GM12878 (cell line): Measurements from ENCODE around the gene CCDC71L. TPM values are rescaled to one million over a fixed set of nuclear protein-coding genes. Genes with fewer than 3 reads are reported as not detected.

ENCODE experiments used
- ATAC-seq: fragments of 200-7000 bp; cut with Tn5 transposase; 3 replicates; pipeline ENCODE4 v1.9.1; 2020; ENCODE audit warnings: mild to moderate bottlenecking, moderate library complexity
- BruUV-seq: library from RNA; stranded (reverse); fragments of 400-500 nt; replicated peaks from 2 replicates; lab custom pipeline; 2021; lab: Mats Ljungman, UMichigan
- CTCF ChIA-PET: fragments of 300-600 bp; sonication (Branson Sonifier 250); formaldehyde crosslinking; extraction: SDS; loops from one replicate; lab custom pipeline; 2021; ENCODE audit warnings: inconsistent platforms; lab: Yijun Ruan, JAX
- POLR2A ChIA-PET: fragments of 350-600 bp; formaldehyde crosslinking; extraction: SDS; loops from one replicate; lab custom pipeline; 2021; ENCODE audit warnings: inconsistent platforms; lab: Charles Lee
- RAD21 ChIA-PET: fragments of 300-600 bp; sonication (Branson Sonifier 250); formaldehyde crosslinking; loops from one replicate; lab custom pipeline; 2023; ENCODE audit warnings: antibody characterized with exemption; ENCODE audit not compliant: unreplicated experiment; lab: Charles Lee
- SMC1A ChIA-PET: fragments of 300-600 bp; sonication (Branson Sonifier 250); formaldehyde crosslinking; loops from one replicate; lab custom pipeline; 2023; ENCODE audit not compliant: unreplicated experiment, uncharacterized antibody; lab: Charles Lee
- DNase-seq: peaks from one replicate; pipeline ENCODE4 v3.0.0-alpha.2; 2011; ENCODE audit warnings: low read depth, low spot score
- FAIRE-seq: peaks from 3 replicates; lab custom pipeline; 2011; peaks lifted over from hg19 to GRCh38; lab: Jason Lieb, UNC
- H2AFZ ChIP-seq: 2 replicates; pipeline ENCODE4 v1.6.0; 2011; ENCODE audit warnings: low read depth, low read length, control low read depth; ENCODE audit not compliant: control insufficient read depth
- H3K27ac ChIP-seq: 2 replicates; pipeline ENCODE4 v1.5.1; 2011; ENCODE audit warnings: control low read depth; ENCODE audit not compliant: control insufficient read depth, insufficient read depth
- H3K27me3 ChIP-seq, 2 experiments: replicated peaks in 1 of 2; 2 replicates each; pipeline versions ENCODE4 v1.6.0 to v1.6.1; 2011; ENCODE audit warnings: low read length in 1 of 2; ENCODE audit not compliant: control insufficient read depth in 2 of 2, insufficient read depth in 2 of 2
- H3K36me3 ChIP-seq, 2 experiments: 2 replicates each; pipeline ENCODE4 v1.5.1; 2011; ENCODE audit warnings: low read length in 1 of 2; ENCODE audit not compliant: control insufficient read depth in 2 of 2, insufficient read depth in 2 of 2
- H3K4me1 ChIP-seq: 2 replicates; pipeline ENCODE4 v1.6.1; 2011; ENCODE audit warnings: mild to moderate bottlenecking, low read length, moderate library complexity, mixed read lengths; ENCODE audit not compliant: control insufficient read depth, insufficient read depth
- H3K4me2 ChIP-seq: 2 replicates; pipeline ENCODE4 v1.6.0; 2011; ENCODE audit warnings: control low read depth; ENCODE audit not compliant: control insufficient read depth, insufficient read depth
- H3K4me3 ChIP-seq: fragments of 200-600 bp; sonication (generic); 2 replicates; pipeline ENCODE4 v1.5.1; 2016
- H3K79me2 ChIP-seq: 2 replicates; pipeline ENCODE4 v1.6.0; 2011; ENCODE audit warnings: low read length; ENCODE audit not compliant: control insufficient read depth, insufficient read depth
- H3K9ac ChIP-seq: 2 replicates; pipeline ENCODE4 v1.8.0; 2011; ENCODE audit warnings: low read length, control low read depth, mixed read lengths; ENCODE audit not compliant: control insufficient read depth, insufficient read depth
- H3K9me3 ChIP-seq: replicated peaks from 3 replicates; pipeline ENCODE4 v1.5.1; 2011; ENCODE audit warnings: mild to moderate bottlenecking, low read length; ENCODE audit not compliant: control insufficient read depth, insufficient read depth
- H4K20me1 ChIP-seq: 2 replicates; pipeline ENCODE4 v1.6.0; 2011; ENCODE audit not compliant: control insufficient read depth, insufficient read depth
- ATF7 ChIP-seq: fragments of 450-650 bp; IDR thresholded peaks from 2 replicates; pipeline ENCODE4 v1.6.1; 2016; ENCODE audit warnings: low read depth, mild to moderate bottlenecking
- BACH1 ChIP-seq: fragments of 450-650 bp; IDR thresholded peaks from 2 replicates; pipeline ENCODE4 v1.6.1; 2017; ENCODE audit warnings: mild to moderate bottlenecking, borderline replicate concordance
- WGBS: methylation state at CpG from one replicate; pipeline ENCODE4 v1.1.6; 2016; ENCODE audit warnings: low lambda C conversion rate; ENCODE audit not compliant: insufficient replicate concordance, insufficient coverage; ENCODE audit errors: missing lambda C conversion rate; 5-methylcytosine and 5-hydroxymethylcytosine counted together
- in situ Hi-C: fragments of 300-500 bp; cut with MboI; formaldehyde crosslinking; loops from 9 replicates; pipeline ENCODE4 v1.14.3; 2018; ENCODE audit warnings: mixed read lengths
- intact Hi-C: fragments of 100-400 bp; cut with micrococcal nuclease; formaldehyde crosslinking; loops from one replicate; pipeline ENCODE4 v1.14.2; 2022; ENCODE audit not compliant: unreplicated experiment
- polyA plus RNA-seq, 11 experiments: library from polyadenylated mRNA; depleted of rRNA in 4 of 11; unstranded in 6 of 11; stranded (reverse) in 5 of 11; fragments of >200 nt; fragmentation: Nextera tagmentation in 4 of 11; fragmentation: Illumina TruSeq in 1 of 11; extraction: Ambion mirVana in 4 of 11; extraction: Trizol in 1 of 11; gene quantifications; 1 replicate in 1 of 11; 2 replicates in 10 of 11; pipeline versions ENCODE4 v1.2.1 to v1.2.3, GENCODE V29; 2011 to 2016; ENCODE audit warnings: inconsistent platforms in 2 of 11, missing spikeins in 2 of 11, low read depth in 1 of 11
- total RNA-seq, 4 experiments: library from RNA; depleted of rRNA in 3 of 4; stranded (reverse); fragments of >200 nt in 3 of 4; fragmentation: Illumina TruSeq in 1 of 4; extraction: Trizol in 1 of 4; gene quantifications; 2 replicates each; pipeline versions ENCODE4 v1.2.1 to v1.2.3, GENCODE V29; 2013 to 2021
- TF ChIP-seq, protein P1 (sequence below): IDR thresholded peaks from 2 replicates; pipeline ENCODE4 v1.6.1; 2011; ENCODE audit warnings: borderline replicate concordance, low read depth, mild to moderate bottlenecking, moderate library complexity, mixed read lengths, low read length; ENCODE audit not compliant: insufficient read depth; ENCODE audit errors: extremely low read length

Gene CCDC71L
- total and polyA plus RNA-seq, 10 of the 15 experiments (the other 5 are each of a cell fraction or from before 2014, with no cell fraction given) = 1.1 to 20.7 (median 3.8) TPM

GRCh38 chr7:106640368-106641141 is 20.4 kb downstream of the CCDC71L start:
- RAD21 ChIA-PET = interaction anchor here (0.8 to 1.6 kb wide), 3 partner anchors 15 to 98 kb away, joined by 3 to 6 read pairs (median 3); no protein-coding TSS in a partner anchor
- WGBS = 2% methylated on average over 3 of the region's 3 CpGs
- no peak overlapping the region for H3K4me3 ChIP-seq
- CTCF ChIA-PET = interaction anchor here (0.6 to 2.5 kb wide), 5 partner anchors 11 to 776 kb away, joined by 3 to 8 read pairs (median 6); no protein-coding TSS in a partner anchor
- H3K9ac ChIP-seq = no peak overlapping the region
- SMC1A ChIA-PET = interaction anchor here (0.6 to 2.5 kb wide), 7 partner anchors 14 to 1070 kb away, joined by 3 to 9 read pairs (median 5); no protein-coding TSS in a partner anchor
- H3K36me3 ChIP-seq = no peaks in the 10 kb centered on the region
- no peaks in the 10 kb centered on the region for H3K27me3 ChIP-seq
- H3K79me2 ChIP-seq = no peaks in the 10 kb centered on the region
- POLR2A ChIA-PET = no interaction called here
- H2AFZ ChIP-seq = no peak overlapping the region
- in situ Hi-C loops = no loop called here
- no peak for FAIRE-seq
- DNase-seq = no peak
- ATAC-seq = 0 out of 3 replicates have a peak, but pooled peaks have one; percentile 21
- no peak for TF ChIP-seq ATF7
- TF ChIP-seq, protein P1, sequence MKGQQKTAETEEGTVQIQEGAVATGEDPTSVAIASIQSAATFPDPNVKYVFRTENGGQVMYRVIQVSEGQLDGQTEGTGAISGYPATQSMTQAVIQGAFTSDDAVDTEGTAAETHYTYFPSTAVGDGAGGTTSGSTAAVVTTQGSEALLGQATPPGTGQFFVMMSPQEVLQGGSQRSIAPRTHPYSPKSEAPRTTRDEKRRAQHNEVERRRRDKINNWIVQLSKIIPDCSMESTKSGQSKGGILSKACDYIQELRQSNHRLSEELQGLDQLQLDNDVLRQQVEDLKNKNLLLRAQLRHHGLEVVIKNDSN = no peak
- TF ChIP-seq BACH1 = no peak
- H3K9me3 ChIP-seq = no peaks in the 10 kb centered on the region
- intact Hi-C loops = no loop called here
- H3K4me1 ChIP-seq = no peaks in the 10 kb centered on the region
- no peak overlapping the region for H3K4me2 ChIP-seq
- no TSS peak for BruUV-seq
- no peak overlapping the region for H3K27ac ChIP-seq
- no peaks in the 10 kb centered on the region for H4K20me1 ChIP-seq
